GM18519 (cell line): ENCODE data around the gene SAMD5.
"Not testable (repeated sequence)": the region's sequence is repeated elsewhere in the genome, so short reads cannot be mapped to it uniquely, and the experiment has no call there.

Experiments used
- ATAC-seq: cut with Tn5 transposase; IDR thresholded peaks from one replicate; pipeline ENCODE4 v1.9.1; 2021; ENCODE audit warnings: mild to moderate bottlenecking, moderate library complexity; ENCODE audit not compliant: unreplicated experiment, low FRiP score

SAMD5 gene

GRCh38 chr6:147527197-147527596 is 18.7 kb downstream of the SAMD5 start:
- ATAC-seq: no peak

- ATAC-seq: no peak
Observed at GRCh38 chr6:147528511-147529145, 20.1 kb downstream of the SAMD5 start.

GRCh38 chr6:147530132-147531060 is 21.9 kb downstream of the SAMD5 start:
- no peak for ATAC-seq

DNA sequence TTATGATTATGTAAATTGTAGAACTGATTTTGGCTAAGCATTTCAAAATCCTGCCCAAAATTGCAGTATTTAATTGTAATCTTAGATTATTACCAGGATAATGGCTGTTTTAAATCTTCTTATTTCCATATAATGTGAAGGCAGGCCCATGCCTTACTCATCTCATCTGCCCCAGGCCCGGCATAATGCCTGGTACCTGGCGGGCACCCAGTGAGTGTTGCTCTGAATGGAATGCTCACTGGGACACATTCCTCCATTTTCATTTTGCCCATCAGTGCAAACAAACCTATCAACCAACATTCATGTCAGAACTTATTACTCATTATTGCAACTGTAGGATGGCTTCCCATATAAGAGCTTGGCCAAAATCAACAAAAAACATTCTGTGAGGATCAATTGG is 22.8 kb downstream of the SAMD5 start:
- no peak for ATAC-seq

DNA sequence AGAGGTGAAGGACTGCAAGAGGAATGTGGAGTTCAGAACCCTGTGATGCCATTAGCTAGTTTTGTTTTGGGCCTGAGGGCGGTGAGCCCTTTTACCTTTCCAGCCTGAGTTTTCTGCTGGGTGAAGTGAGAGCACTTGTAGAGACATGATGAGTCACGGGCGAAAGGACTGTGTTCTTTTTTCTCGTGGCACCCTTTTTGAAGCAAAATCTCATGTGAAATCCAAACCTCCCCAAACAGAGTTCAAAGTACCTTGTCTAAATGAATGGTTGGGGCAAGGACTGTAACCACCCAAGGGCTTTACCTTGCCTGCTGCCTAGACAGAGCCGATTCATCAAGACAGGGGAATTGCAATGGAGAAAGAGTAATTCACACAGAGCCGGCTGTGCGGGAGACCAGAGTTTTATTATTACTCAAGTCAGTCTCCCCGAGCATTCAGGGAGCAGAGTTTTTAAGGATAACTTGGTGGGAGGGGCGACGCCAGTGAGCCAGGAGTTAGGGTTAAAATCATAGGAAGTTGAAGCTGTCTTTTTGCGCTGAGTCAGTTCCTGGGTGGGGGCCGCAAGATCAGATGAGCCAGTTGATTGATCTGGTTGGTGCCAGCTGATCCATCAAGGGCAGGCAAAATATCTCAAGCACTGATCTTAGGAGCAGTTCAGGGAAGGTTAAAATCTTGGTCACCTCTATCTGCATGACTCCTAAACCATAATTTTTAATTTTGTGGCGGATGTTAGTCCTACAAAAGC is 25.8 kb downstream of the SAMD5 start:
- ATAC-seq: no peak

- ATAC-seq: no peak
Observed at GRCh38 chr6:147538821-147539220, 30.3 kb downstream of the SAMD5 start.

DNA sequence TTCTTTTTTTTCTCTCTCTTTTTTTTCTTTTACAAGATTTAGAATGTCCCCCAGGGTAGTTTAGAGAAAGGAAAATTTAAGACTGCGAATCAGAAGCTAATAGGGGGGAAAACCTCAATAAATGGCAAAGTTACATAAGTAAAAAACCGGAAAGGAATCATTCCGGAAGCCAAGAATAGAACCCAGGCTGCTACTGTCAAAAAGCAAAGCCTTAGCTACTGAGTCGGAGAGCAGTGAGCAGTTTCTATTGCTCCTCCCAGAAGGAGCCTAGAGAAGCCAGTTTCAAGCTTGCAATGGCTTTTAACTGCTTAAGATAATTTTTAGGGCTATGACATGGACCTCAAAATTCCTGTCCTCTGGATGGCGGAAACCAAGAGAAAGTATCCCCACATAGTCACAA is 31.6 kb downstream of the SAMD5 start:
- no peak for ATAC-seq

- ATAC-seq: not testable (repeated sequence)
Observed at GRCh38 chr6:147542436-147542835, 33.9 kb downstream of the SAMD5 start.

GRCh38 chr6:147544420-147544819 is 35.9 kb downstream of the SAMD5 start:
- no peak for ATAC-seq

DNA sequence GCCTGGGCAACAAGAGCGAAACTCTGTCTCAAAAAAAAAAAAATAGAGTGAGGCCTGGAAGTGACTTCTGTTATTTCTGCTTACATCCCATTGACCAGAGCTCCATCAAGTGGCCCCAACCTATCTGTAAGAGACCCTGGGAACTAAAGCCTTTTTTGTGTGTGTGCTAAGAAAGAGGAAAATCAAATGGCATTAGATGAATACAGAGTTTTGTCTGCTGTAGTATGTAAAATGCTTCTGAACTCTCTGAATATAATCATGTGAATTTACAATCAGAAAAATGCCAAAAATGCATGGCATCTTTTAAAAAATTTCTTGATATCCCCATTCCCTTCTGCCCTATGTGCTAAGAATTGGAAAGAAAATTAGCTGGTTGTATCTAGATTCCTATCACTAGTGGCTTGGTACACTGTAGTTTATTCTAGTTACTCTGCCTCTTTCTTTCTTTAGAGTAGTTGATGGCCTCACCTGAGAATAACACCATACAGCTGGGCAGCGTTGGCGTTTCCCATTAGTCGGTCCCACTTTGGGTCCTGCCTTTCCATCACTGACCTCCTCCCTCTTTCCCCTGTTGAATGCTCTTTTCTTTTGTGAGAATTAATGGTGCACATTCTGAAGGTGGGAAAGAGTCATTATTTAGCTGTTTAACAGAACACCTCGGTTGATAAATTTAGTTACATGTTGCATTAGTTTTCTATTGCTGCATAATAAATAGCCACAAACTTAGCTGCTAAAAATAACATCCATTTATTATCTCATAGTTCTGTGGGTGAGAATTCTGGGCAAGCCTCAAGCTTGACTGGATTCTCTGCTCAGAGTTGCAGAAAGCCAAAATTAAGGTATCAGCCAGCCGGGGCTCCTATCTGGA is 38.2 kb downstream of the SAMD5 start:
- no peak for ATAC-seq

DNA sequence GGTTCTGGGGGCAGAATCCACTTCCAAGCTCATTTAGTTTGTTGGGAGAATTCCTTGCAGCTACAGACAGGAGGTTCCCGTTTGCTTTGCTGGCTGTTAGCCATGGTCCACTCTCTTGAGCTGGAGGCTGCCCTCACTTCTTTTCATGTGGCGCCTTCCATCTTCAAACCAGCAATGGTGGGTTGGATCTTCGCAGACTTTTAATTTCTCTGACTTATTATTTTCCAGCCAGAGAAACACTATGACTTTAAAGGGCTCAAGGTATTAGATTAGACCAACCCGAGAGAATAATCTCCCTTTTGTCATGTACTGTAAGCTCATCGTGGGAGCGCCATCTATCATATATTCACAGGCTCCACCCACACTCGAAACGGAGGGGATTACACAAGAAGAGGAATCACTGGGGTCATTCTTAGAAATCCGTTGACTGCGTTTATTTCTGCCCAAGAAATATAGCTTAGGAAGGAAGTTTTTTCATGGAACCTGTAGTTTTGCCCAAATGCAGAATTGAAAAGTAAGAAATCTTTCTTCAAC is 38.9 kb downstream of the SAMD5 start:
- no peak for ATAC-seq

GRCh38 chr6:147548921-147549475 is 40.5 kb downstream of the SAMD5 start:
- no peak for ATAC-seq

GRCh38 chr6:147549531-147549930 is 41.0 kb downstream of the SAMD5 start:
- no peak for ATAC-seq

DNA sequence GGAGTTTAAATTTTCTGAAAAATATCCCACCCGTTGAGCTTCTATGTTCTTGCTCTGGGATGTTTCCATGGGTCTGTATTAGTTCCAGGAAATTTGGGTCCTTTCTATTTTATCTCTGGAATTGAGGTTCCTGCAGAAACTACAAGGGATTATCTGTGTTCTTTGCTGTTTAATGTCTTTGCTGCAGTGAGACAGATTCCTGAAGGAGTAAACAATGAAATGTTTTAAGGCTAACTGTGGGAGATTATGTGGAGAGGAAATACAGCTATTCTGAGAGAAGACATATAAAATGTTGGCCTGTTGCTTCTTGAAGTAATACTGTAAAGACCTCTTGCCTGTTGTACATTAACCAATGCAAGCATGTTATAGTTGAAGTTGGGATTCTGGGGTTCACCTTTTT is 43.5 kb downstream of the SAMD5 start:
- no peak for ATAC-seq

GRCh38 chr6:147553099-147553498 is 44.6 kb downstream of the SAMD5 start:
- ATAC-seq: no peak

- ATAC-seq: no peak
Observed at GRCh38 chr6:147554281-147554680, 45.8 kb downstream of the SAMD5 start.

GRCh38 chr6:147559006-147559405 is 50.5 kb downstream of the SAMD5 start:
- no peak for ATAC-seq

- ATAC-seq: no peak
Observed at GRCh38 chr6:147560670-147561069, 52.2 kb downstream of the SAMD5 start.

DNA sequence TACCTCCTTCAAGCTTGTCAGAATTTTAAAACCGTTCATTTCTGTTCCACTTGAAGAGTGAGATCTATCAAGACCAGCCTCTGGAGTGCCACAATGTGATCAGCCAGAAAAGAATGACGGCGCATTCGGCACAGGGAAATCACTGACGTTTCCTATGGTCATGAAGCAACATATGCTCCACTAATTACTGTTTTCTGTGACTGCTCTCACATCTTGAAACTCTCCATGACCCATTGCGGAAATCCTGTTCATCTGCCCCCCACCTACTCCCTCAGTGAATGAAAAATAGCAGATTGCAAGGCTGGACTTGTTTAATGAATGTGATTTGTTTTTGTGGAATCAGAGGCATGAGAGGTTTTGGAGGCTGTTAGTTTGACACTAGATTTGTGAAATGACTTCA is 53.2 kb downstream of the SAMD5 start:
- no peak for ATAC-seq

DNA sequence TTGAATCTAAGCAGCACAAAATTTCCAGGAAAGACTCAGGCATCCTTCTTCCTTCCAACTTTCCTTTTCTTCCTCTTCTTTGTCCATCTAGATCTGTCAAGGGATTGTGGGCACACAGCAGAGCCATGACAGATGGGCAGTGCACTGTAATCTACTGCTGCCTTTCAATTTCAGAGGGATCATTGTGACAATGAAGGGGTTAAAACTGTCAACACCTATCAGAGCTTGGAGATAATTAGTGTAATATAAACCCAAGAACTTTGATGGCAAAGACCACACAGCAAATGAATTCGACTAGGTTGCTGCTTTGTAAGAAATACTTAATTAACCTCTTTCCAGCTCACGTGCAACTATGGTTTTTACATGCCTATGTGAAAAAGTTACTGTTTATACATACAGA is 55.0 kb downstream of the SAMD5 start:
- ATAC-seq: no peak
